Measurements from ENCODE around the gene AGAP1. TPM values are rescaled to one million over a fixed set of nuclear protein-coding genes. Genes with fewer than 3 reads are reported as not detected.

AGAP1 gene
- total and polyA plus RNA-seq, 8 donors, result 5.0 to 27.6 (median 17.4) TPM

DNA sequence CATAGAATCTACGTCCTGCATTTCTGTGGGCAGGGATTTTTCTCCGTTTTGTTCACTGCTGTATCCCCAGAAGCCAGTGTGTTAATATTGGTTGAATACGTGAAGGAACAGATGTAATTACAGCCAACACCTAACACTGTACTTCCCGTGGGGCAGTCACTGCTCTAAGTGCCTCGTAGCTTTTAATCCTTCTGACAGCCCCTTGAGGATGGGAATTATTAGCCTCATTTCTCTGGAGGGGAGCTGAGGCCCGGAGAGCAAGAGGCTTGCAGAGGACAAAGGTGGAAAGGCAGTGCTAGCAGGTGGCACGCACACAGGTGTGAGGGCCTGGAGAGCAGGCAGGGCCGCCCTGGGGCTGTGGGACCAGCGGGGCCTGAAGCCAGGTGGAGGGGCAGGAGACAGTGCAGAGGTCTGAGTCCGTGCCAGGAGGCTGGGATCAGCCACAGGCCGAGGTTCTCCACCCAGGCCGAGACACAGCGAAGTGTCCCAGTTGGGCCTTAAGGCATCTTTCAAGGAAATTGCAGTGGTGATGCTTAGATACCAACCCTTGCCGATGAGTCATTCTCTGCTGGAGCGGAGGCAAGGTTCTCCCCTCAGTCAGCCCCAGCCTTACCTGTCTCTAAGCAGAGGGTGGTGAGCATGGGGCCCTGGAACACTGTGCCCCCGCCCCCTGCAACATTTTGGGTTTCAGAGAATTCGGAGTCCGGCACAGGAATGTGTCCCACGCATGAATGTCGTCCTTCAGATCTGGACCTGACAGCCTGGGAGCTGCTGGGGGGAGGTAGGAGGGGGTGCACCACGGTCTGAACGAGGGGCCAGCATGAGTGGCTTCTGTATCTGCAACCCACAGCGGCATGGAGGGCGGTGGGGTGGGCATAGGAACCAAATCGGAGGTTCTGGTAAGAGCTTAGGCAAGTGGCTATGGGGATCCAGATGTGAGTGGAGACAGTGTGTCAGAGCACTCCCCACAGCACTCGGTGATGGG lies 551.7 kb downstream of the AGAP1 start:
- WGBS, 2 donors, result 95 to 97% methylated on average over 26 of the region's 26 CpGs
- H3K9me3 ChIP-seq, result no peaks in the 10 kb centered on the region
- peaks cover 0 to 13% (median 0%) of the 10 kb centered on the region in 3 donors for H3K36me3 ChIP-seq
- H3K27ac ChIP-seq, result no peak overlapping the region
- FAIRE-seq (no peak), ATAC-seq (no peak), DNase-seq (no peak)
- no peak overlapping the region for H3K4me3 ChIP-seq
- H3K4me1 ChIP-seq, result peaks cover 0 to 4% (median 0%) of the 10 kb centered on the region in 3 donors
- no peaks in the 10 kb centered on the region for H3K27me3 ChIP-seq
- intact Hi-C loops (cut with DNase I), result no loop called here
- TF ChIP-seq, protein P1, sequence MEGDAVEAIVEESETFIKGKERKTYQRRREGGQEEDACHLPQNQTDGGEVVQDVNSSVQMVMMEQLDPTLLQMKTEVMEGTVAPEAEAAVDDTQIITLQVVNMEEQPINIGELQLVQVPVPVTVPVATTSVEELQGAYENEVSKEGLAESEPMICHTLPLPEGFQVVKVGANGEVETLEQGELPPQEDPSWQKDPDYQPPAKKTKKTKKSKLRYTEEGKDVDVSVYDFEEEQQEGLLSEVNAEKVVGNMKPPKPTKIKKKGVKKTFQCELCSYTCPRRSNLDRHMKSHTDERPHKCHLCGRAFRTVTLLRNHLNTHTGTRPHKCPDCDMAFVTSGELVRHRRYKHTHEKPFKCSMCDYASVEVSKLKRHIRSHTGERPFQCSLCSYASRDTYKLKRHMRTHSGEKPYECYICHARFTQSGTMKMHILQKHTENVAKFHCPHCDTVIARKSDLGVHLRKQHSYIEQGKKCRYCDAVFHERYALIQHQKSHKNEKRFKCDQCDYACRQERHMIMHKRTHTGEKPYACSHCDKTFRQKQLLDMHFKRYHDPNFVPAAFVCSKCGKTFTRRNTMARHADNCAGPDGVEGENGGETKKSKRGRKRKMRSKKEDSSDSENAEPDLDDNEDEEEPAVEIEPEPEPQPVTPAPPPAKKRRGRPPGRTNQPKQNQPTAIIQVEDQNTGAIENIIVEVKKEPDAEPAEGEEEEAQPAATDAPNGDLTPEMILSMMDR (IDR thresholded peaks at IDR 0.05), result no peak

- Histone ChIP-seq H3K27ac (no peak overlapping the region), H3K27me3 (no peaks in the 10 kb centered on the region), H3K36me3 (peaks cover 0 to 16% (median 0%) of the 10 kb centered on the region in 3 donors), H3K9me3 (no peaks in the 10 kb centered on the region), H3K4me1 (peaks cover 0 to 4% (median 0%) of the 10 kb centered on the region in 3 donors), H3K4me3 (no peak overlapping the region)
- ATAC-seq, result no peak
- 89 to 95% methylated on average over 3 of the region's 3 CpGs for WGBS, 2 donors
- no peak for FAIRE-seq
- TF ChIP-seq, protein P1 (IDR thresholded peaks at IDR 0.05), result no peak
- no peak for DNase-seq
- intact Hi-C loops (cut with DNase I), result no loop called here
These were observed 552.9 kb downstream of the AGAP1 start for GRCh38 chr2:236046715-236047114.

DNA sequence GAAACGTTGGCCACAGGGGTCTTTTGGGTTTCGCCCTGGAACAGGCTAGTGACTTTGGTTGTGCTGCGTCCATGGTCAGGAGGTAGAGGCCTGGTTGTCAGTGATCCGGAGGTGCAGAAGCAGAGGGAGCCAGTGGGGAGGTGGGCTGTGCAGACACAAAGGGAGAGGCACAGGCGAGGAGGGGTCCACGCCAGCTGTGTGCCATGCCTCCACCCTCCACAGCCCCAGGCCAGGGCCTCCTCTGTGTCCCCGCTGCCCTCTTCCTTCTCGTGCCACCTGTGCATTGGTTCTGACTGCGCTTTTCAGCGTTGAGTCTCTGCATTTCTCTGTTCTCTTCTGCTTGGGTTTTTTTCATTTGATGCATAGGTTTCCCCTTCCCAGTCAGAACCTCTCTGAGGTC lies 553.3 kb downstream of the AGAP1 start:
- Histone ChIP-seq H3K4me3 (no peak overlapping the region), H3K9me3 (no peaks in the 10 kb centered on the region), H3K36me3 (peaks cover 0 to 16% (median 0%) of the 10 kb centered on the region in 3 donors), H3K4me1 (peaks cover 0 to 4% (median 0%) of the 10 kb centered on the region in 3 donors), H3K27ac (no peak overlapping the region), H3K27me3 (no peaks in the 10 kb centered on the region)
- DNase-seq, result no peak
- 89 to 96% methylated on average over 9 to 10 of the region's 10 CpGs for WGBS, 2 donors
- TF ChIP-seq, protein P1 (IDR thresholded peaks at IDR 0.05), result no peak
- FAIRE-seq, result no peak
- intact Hi-C loops (cut with DNase I), result no loop called here
- ATAC-seq, result no peak

GRCh38 chr2:236047886-236048540 lies 554.2 kb downstream of the AGAP1 start:
- Histone ChIP-seq H3K27me3 (no peaks in the 10 kb centered on the region), H3K36me3 (peaks cover 0 to 16% (median 0%) of the 10 kb centered on the region in 3 donors), H3K4me3 (no peak overlapping the region), H3K4me1 (peaks cover 0 to 4% (median 0%) of the 10 kb centered on the region in 3 donors), H3K9me3 (no peaks in the 10 kb centered on the region), H3K27ac (no peak overlapping the region)
- ATAC-seq (peak; percentile 86 to 96 (median 92)), FAIRE-seq (no peak), DNase-seq (peak in 2 of 6 donors; percentile 10 to 27)
- TF ChIP-seq, protein P1 (IDR thresholded peaks at IDR 0.05), result no peak
- WGBS, 2 donors, result 73 to 74% methylated on average over 10 of the region's 10 CpGs
- intact Hi-C loops (cut with DNase I), result no loop called here
